ENCODE results near the gene CDHR2.

DNA sequence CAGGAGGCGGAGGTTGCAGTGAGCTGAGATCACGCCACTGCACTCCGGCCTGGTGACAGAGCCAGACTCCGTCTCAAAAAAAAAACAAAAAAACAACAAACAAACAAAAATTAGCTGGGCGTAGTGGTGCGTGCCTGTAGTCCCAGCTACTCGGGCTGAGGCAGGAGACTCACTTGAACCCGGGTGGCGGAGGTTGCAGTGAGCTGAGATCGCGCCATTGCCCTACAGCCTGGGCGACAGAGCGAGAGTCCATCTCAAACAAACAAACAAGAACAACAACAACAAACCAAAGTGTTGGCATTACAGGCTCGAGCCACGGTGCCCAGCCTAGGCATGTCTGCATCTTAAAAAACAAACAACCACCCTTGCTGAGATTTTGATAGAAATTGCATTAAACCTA is 24.2 kb upstream of the CDHR2 start:
- no peak for TF ChIP-seq POLR2A (IDR thresholded peaks at IDR 0.05; ENCODE audit: low read depth, low read length)
- TF ChIP-seq, protein P1, sequence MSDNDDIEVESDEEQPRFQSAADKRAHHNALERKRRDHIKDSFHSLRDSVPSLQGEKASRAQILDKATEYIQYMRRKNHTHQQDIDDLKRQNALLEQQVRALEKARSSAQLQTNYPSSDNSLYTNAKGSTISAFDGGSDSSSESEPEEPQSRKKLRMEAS (IDR thresholded peaks at IDR 0.05; ENCODE audit: insufficient read depth, insufficient read length), result no peak

Data from endothelial cell of umbilical vein (primary cell).